Measurements from ENCODE around the gene VWA3B. TPM values are rescaled to one million over a fixed set of nuclear protein-coding genes. Genes with fewer than 3 reads are reported as not detected.

VWA3B gene
- total RNA-seq, 1 donor from 2014 or later = not detected

GRCh38 chr2:98355881-98356280 lies 268.9 kb downstream of the VWA3B start:
- H3K27ac ChIP-seq (ENCODE audit: low read depth, low read length) = no peak overlapping the region
- no peak overlapping the region for H3K9ac ChIP-seq (ENCODE audit: low read depth in 1 of 3, low read length in 3 of 3)
- H3K4me3 ChIP-seq (ENCODE audit: low read length in 3 of 3) = no peak overlapping the region
- peaks cover 0 to 12% (median 1%) of the 10 kb centered on the region in 3 donors for H3K27me3 ChIP-seq (ENCODE audit: control insufficient read depth in 3 of 3, insufficient read depth in 3 of 3, low read length in 3 of 3)
- no peaks in the 10 kb centered on the region for H3K4me1 ChIP-seq (ENCODE audit: control insufficient read depth in 3 of 3, insufficient read depth in 3 of 3, low read length in 3 of 3)
- no peaks in the 10 kb centered on the region for H3K9me3 ChIP-seq (ENCODE audit: control insufficient read depth in 3 of 3, low read length in 3 of 3)
- no peaks in the 10 kb centered on the region for H3K36me3 ChIP-seq (ENCODE audit: control insufficient read depth in 3 of 3, insufficient read depth in 3 of 3, low read length in 3 of 3)

GRCh38 chr2:98356729-98357128 lies 269.8 kb downstream of the VWA3B start:
- Histone ChIP-seq H3K9ac (ENCODE audit: low read depth in 1 of 3, low read length in 3 of 3) (no peak overlapping the region), H3K27ac (ENCODE audit: low read depth, low read length) (no peak overlapping the region), H3K4me1 (ENCODE audit: control insufficient read depth in 3 of 3, insufficient read depth in 3 of 3, low read length in 3 of 3) (no peaks in the 10 kb centered on the region), H3K9me3 (ENCODE audit: control insufficient read depth in 3 of 3, low read length in 3 of 3) (no peaks in the 10 kb centered on the region), H3K27me3 (ENCODE audit: control insufficient read depth in 3 of 3, insufficient read depth in 3 of 3, low read length in 3 of 3) (peaks cover 0 to 10% (median 0%) of the 10 kb centered on the region in 3 donors), H3K36me3 (ENCODE audit: control insufficient read depth in 3 of 3, insufficient read depth in 3 of 3, low read length in 3 of 3) (no peaks in the 10 kb centered on the region), H3K4me3 (ENCODE audit: low read length in 3 of 3) (no peak overlapping the region)

GRCh38 chr2:98357849-98358248 lies 270.9 kb downstream of the VWA3B start:
- Histone ChIP-seq H3K4me3 (ENCODE audit: low read length in 3 of 3) (no peak overlapping the region), H3K9me3 (ENCODE audit: control insufficient read depth in 3 of 3, low read length in 3 of 3) (no peaks in the 10 kb centered on the region), H3K27ac (ENCODE audit: low read depth, low read length) (no peak overlapping the region), H3K36me3 (ENCODE audit: control insufficient read depth in 3 of 3, insufficient read depth in 3 of 3, low read length in 3 of 3) (no peaks in the 10 kb centered on the region), H3K4me1 (ENCODE audit: control insufficient read depth in 3 of 3, insufficient read depth in 3 of 3, low read length in 3 of 3) (no peaks in the 10 kb centered on the region), H3K27me3 (ENCODE audit: control insufficient read depth in 3 of 3, insufficient read depth in 3 of 3, low read length in 3 of 3) (peaks cover 0 to 6% (median 0%) of the 10 kb centered on the region in 3 donors), H3K9ac (ENCODE audit: low read depth in 1 of 3, low read length in 3 of 3) (no peak overlapping the region)

- no peak overlapping the region for H3K27ac ChIP-seq (ENCODE audit: low read depth, low read length)
These were observed 273.0 kb downstream of the VWA3B start for GRCh38 chr2:98359986-98360385.

More at GRCh38 chr2:98359986-98360385, 273.0 kb downstream of the VWA3B start:
- H3K9ac ChIP-seq (ENCODE audit: low read depth in 1 of 3, low read length in 3 of 3) = no peak overlapping the region
- H3K27me3 ChIP-seq (ENCODE audit: control insufficient read depth in 3 of 3, insufficient read depth in 3 of 3, low read length in 3 of 3) = peaks cover 0 to 6% (median 0%) of the 10 kb centered on the region in 3 donors
- no peak overlapping the region for H3K4me3 ChIP-seq (ENCODE audit: low read length in 3 of 3)
- H3K4me1 ChIP-seq (ENCODE audit: control insufficient read depth in 3 of 3, insufficient read depth in 3 of 3, low read length in 3 of 3) = no peaks in the 10 kb centered on the region
- no peaks in the 10 kb centered on the region for H3K9me3 ChIP-seq (ENCODE audit: control insufficient read depth in 3 of 3, low read length in 3 of 3)
- H3K36me3 ChIP-seq (ENCODE audit: control insufficient read depth in 3 of 3, insufficient read depth in 3 of 3, low read length in 3 of 3) = no peaks in the 10 kb centered on the region

Other genes starting within 250 kb of the VWA3B start
- gene TMEM131, start 91.2 kb upstream of the VWA3B start, total RNA-seq = 32.9 TPM

All from skeletal muscle tissue (tissue), 4 donors.